Measurements from ENCODE around the gene SRRM2. TPM values are rescaled to one million over a fixed set of nuclear protein-coding genes. Genes with fewer than 3 reads are reported as not detected.
A peak's percentile ranks its signal among the peaks of the same experiment; 100 is the strongest.

SRRM2 gene
- total RNA-seq, 1 experiment from 2014 or later: 617 TPM

DNA sequence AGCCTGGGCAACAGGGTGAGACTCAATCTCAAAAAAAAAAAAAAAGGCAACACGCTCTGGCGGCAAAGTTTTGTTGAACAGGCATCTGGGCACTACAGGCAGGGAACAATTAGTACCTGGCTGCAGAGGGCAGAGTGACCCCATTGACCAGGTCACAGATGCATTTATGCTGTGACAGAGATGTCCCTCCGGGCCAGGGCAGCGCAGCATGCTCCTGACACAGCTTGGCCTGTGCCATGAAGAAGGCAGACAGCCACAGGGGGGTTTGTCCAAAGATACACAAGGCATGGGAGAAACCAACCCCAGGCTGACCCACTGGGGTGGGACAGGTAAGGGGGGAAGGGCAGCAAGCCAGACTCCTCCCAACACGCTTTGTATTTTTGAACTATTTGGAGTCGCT, 7.7 kb upstream of the SRRM2 start:
- Histone ChIP-seq H3K27me3 (ENCODE audit: control insufficient read depth, insufficient read depth, low read length) (no peaks in the 10 kb centered on the region), H3K4me3 (ENCODE audit: low read depth in 2 of 2, low read length in 2 of 2) (no peak overlapping the region), H3K36me3 (ENCODE audit: control insufficient read depth, insufficient read depth, low read length) (no peaks in the 10 kb centered on the region), H3K9me3 (ENCODE audit: control insufficient read depth, insufficient read depth, low read depth, low read length) (no peaks in the 10 kb centered on the region), H3K27ac (ENCODE audit: low read length) (no peak overlapping the region), H3K4me1 (ENCODE audit: control insufficient read depth, insufficient read depth, low read length) (no peaks in the 10 kb centered on the region)
- BruUV-seq (replicated peaks): no TSS peak
- ChIA-PET POLR2A (interaction anchor here (0.7 kb wide), 1 partner anchor 17 kb away, joined by 3 read pairs; no protein-coding TSS in a partner anchor), CTCF (no interaction called here)
- DNase-seq (ENCODE audit: low read depth, low spot score): no peak
- no peak for ATAC-seq
- TF ChIP-seq, protein P1, sequence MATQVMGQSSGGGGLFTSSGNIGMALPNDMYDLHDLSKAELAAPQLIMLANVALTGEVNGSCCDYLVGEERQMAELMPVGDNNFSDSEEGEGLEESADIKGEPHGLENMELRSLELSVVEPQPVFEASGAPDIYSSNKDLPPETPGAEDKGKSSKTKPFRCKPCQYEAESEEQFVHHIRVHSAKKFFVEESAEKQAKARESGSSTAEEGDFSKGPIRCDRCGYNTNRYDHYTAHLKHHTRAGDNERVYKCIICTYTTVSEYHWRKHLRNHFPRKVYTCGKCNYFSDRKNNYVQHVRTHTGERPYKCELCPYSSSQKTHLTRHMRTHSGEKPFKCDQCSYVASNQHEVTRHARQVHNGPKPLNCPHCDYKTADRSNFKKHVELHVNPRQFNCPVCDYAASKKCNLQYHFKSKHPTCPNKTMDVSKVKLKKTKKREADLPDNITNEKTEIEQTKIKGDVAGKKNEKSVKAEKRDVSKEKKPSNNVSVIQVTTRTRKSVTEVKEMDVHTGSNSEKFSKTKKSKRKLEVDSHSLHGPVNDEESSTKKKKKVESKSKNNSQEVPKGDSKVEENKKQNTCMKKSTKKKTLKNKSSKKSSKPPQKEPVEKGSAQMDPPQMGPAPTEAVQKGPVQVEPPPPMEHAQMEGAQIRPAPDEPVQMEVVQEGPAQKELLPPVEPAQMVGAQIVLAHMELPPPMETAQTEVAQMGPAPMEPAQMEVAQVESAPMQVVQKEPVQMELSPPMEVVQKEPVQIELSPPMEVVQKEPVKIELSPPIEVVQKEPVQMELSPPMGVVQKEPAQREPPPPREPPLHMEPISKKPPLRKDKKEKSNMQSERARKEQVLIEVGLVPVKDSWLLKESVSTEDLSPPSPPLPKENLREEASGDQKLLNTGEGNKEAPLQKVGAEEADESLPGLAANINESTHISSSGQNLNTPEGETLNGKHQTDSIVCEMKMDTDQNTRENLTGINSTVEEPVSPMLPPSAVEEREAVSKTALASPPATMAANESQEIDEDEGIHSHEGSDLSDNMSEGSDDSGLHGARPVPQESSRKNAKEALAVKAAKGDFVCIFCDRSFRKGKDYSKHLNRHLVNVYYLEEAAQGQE (IDR thresholded peaks at IDR 0.05; ENCODE audit: insufficient read depth in 1 of 2, low read depth in 2 of 2, low read length in 1 of 2): no peak
- TF ChIP-seq SIN3A (IDR thresholded peaks at IDR 0.05; ENCODE audit: borderline replicate concordance, insufficient read depth, low read depth, low read length) (no peak), TCF7L2 (IDR thresholded peaks at IDR 0.05; ENCODE audit: low read depth, low read length) (no peak), POLR2AphosphoS5 (IDR thresholded peaks at IDR 0.05; ENCODE audit: low read depth, low read length) (no peak)
- TF ChIP-seq, protein P2, sequence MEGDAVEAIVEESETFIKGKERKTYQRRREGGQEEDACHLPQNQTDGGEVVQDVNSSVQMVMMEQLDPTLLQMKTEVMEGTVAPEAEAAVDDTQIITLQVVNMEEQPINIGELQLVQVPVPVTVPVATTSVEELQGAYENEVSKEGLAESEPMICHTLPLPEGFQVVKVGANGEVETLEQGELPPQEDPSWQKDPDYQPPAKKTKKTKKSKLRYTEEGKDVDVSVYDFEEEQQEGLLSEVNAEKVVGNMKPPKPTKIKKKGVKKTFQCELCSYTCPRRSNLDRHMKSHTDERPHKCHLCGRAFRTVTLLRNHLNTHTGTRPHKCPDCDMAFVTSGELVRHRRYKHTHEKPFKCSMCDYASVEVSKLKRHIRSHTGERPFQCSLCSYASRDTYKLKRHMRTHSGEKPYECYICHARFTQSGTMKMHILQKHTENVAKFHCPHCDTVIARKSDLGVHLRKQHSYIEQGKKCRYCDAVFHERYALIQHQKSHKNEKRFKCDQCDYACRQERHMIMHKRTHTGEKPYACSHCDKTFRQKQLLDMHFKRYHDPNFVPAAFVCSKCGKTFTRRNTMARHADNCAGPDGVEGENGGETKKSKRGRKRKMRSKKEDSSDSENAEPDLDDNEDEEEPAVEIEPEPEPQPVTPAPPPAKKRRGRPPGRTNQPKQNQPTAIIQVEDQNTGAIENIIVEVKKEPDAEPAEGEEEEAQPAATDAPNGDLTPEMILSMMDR (IDR thresholded peaks at IDR 0.05): no peak
- in situ Hi-C loops (cut with HindIII; ENCODE audit: low pct_unique_long_range_greater_than_20kb, low sequenced_read_pairs): no loop called here
- intact Hi-C loops (cut with micrococcal nuclease; ENCODE audit: unreplicated experiment): no loop called here

DNA sequence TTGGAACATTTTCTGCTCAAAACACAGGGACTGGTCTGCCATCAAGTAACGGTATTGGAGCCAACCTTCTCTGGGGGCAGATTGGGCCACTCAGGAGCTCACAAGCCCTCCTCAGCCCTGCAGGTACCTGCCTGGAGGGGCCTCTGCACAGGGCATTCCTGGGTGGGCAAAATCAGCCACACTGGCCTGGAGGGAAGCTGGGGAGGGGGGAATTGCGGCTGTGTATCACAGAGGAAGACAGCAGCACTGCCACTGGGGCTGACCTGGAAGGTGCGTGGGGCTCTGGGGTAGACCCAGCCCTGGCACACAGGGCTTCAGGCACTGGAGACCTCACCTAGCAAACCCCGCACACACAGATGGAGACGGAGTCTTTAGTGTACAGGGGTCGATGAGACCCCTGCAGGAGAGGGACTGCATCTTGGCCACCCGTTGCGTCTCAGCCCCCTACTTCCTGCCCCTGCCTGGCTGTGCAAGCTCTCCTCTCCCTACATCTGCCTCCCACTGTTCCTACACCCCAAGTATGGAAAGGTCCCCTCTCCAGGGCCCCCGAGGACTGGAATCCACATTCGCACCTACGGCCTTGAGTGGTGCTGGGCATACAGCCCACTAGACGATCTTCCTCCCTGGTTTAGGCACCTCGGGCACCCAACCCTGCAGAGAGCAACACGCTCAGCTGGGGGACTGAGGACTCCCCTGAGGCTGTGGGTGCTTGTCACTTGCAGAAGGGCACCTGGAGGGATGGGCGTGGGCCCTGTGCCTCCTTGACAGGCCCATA, 7.1 kb upstream of the SRRM2 start:
- ATAC-seq: peak; percentile 18; the same call in 1 of the 2 replicates
- CTCF ChIA-PET: interaction anchor here (0.6 kb wide), 1 partner anchor 175 kb away, joined by 7 read pairs; no protein-coding TSS in a partner anchor
- intact Hi-C loops (cut with micrococcal nuclease; ENCODE audit: unreplicated experiment): no loop called here

More for the DNA sequence above, 7.1 kb upstream of the SRRM2 start:
- BruUV-seq (replicated peaks): no TSS peak
- in situ Hi-C loops (cut with HindIII; ENCODE audit: low pct_unique_long_range_greater_than_20kb, low sequenced_read_pairs): no loop called here
- Histone ChIP-seq H3K27ac (ENCODE audit: low read length) (no peak overlapping the region), H3K36me3 (ENCODE audit: control insufficient read depth, insufficient read depth, low read length) (no peaks in the 10 kb centered on the region), H3K4me3 (ENCODE audit: low read depth in 2 of 2, low read length in 2 of 2) (no peak overlapping the region), H3K4me1 (ENCODE audit: control insufficient read depth, insufficient read depth, low read length) (no peaks in the 10 kb centered on the region), H3K9me3 (ENCODE audit: control insufficient read depth, insufficient read depth, low read depth, low read length) (no peaks in the 10 kb centered on the region), H3K27me3 (ENCODE audit: control insufficient read depth, insufficient read depth, low read length) (no peaks in the 10 kb centered on the region)
- TF ChIP-seq TCF7L2 (IDR thresholded peaks at IDR 0.05; ENCODE audit: low read depth, low read length) (no peak), POLR2AphosphoS5 (IDR thresholded peaks at IDR 0.05; ENCODE audit: low read depth, low read length) (no peak; the same call in 1 of the 2 replicates), SIN3A (IDR thresholded peaks at IDR 0.05; ENCODE audit: borderline replicate concordance, insufficient read depth, low read depth, low read length) (no peak)
- TF ChIP-seq, protein P1 (IDR thresholded peaks at IDR 0.05; ENCODE audit: insufficient read depth in 1 of 2, low read depth in 2 of 2, low read length in 1 of 2): no peak
- TF ChIP-seq, protein P2 (IDR thresholded peaks at IDR 0.05): no peak
- DNase-seq (ENCODE audit: low read depth, low spot score): no peak
- POLR2A ChIA-PET: interaction anchor here (0.7 kb wide), 1 partner anchor 17 kb away, joined by 3 read pairs; no protein-coding TSS in a partner anchor

Measured in Panc1 (cell line).